GM19099 (cell line): ENCODE data around the gene ITPK1.

Source experiments
- POLR2A ChIP-seq: IDR thresholded peaks from 3 replicates; pipeline ENCODE4 v1.6.1; 2011; ENCODE audit warnings: low read depth; ENCODE audit not compliant: insufficient read length; ENCODE audit errors: extremely low read depth

ITPK1 gene

GRCh38 chr14:93049315-93049714 lies 66.4 kb downstream of the ITPK1 start:
- TF ChIP-seq POLR2A: no peak

GRCh38 chr14:93048843-93049242 lies 66.9 kb downstream of the ITPK1 start:
- no peak for TF ChIP-seq POLR2A

GRCh38 chr14:93047661-93048060 lies 68.1 kb downstream of the ITPK1 start:
- no peak for TF ChIP-seq POLR2A

- no peak for TF ChIP-seq POLR2A
Observed at GRCh38 chr14:93047157-93047556, 68.6 kb downstream of the ITPK1 start.

DNA sequence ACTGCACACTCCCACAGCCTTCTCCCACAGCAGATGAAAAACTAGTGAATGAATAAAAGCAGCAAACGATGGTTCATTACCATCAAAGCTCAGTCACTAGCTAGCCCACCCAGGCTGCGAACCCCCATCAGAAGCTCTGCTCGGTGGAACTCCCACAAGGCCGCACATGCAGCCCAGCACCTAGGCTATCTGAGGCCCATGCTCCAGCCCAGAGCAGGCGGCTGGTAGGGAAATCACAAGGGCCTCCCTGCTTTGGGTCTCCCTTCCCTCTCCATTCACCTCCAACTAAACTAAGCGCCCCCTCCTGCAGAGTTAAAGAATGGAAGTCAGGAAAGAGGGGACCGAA lies 69.0 kb downstream of the ITPK1 start:
- TF ChIP-seq POLR2A: no peak

DNA sequence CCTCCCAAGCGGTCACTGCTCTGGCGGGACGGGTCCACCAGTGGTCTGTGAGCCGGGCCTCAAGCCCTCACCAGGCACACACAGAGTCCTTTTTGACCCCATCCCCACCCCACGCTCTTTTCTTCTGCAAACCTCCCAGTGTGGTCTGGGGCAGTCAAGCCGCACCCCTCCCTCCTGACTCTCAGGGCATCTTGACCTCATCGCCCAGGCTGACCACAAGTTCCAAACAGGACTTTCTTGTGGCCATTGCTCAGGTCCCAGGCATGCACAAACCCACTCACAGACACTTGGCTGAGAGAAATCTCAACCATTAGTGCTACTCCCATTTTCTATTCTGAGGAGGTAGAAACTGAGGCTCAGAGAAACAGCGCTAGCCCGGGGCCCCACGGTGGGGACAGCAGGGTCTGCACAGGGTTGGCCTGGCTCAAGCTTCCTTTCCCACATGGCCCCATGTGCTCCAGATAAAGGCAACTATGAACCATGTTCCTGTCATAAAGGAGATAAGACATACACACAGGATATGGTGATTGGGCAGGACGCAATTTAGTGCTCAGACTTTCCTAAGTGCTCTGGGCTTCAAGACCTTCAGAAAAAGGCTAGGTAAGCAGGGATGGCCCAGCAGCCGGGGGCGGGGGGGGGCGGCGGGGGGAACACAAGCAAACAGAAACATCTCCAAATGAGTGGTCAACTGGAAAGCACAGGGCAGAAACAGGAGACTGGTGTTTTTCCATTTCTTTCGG lies 69.6 kb downstream of the ITPK1 start:
- no peak for TF ChIP-seq POLR2A

DNA sequence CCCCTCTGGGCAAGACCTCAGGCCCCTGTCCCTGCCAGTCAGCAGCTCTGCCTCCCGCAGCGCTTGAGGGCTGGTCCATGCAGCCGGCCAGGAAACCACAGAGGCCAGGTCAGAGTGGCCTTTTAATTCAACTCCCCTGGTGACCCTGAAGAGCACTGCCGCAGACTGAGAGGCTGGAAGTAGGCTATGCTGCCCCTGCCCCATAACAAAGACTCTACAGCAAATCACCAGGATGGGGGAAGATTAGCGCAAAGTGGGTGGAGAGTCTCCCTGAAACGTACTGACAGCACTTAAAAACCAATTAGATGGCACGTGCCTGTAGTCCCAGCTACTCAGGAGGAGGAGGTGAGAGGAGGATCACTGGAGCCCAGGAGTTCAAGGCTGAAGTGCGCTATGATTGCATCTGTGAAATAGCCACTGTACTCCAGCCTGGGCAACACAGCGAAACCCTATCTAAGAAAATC lies 70.5 kb downstream of the ITPK1 start:
- TF ChIP-seq POLR2A: no peak

- no peak for TF ChIP-seq POLR2A
Observed at GRCh38 chr14:93044556-93044955, 71.2 kb downstream of the ITPK1 start.

DNA sequence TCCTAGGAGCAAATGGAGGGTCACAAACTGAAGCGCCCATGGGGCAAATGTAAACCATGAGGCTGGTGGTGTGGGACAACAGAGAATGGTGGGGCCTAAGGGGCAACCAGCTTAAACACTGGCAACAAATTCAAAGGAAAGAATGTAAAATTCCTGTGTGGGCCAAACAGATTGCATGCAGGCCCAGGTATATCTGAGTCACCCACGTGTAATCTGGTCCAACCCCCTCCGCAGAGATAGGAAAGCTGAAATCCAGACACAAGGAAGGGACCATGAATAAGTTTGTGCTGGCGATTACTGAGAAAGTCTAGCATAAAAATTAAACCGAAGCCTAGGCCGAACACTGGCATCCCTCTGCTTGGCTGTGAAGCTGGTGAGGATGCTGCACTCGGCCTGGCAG lies 71.6 kb downstream of the ITPK1 start:
- no peak for TF ChIP-seq POLR2A

- no peak for TF ChIP-seq POLR2A
Observed at GRCh38 chr14:93042968-93043940, 72.5 kb downstream of the ITPK1 start.

DNA sequence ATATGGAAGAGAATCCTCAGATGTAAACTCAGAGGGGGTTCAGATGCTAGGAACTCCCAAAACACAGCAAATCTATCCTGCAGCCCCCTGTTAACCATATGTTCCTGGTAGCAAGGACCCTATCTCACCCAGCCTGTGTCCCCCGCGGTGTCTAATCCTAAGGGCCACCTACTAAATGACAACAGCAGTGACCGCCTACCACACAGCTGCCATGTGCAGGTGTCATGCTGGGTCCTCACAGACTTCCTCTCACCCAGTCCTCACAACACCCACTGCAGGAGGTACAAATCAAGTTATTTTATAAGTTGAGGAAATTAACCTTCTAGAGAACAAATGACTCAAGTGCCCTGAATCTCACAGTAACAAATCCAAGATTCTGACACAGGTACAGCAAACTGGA lies 73.9 kb downstream of the ITPK1 start:
- TF ChIP-seq POLR2A: no peak

GRCh38 chr14:93040982-93041381 lies 74.7 kb downstream of the ITPK1 start:
- TF ChIP-seq POLR2A: no peak

DNA sequence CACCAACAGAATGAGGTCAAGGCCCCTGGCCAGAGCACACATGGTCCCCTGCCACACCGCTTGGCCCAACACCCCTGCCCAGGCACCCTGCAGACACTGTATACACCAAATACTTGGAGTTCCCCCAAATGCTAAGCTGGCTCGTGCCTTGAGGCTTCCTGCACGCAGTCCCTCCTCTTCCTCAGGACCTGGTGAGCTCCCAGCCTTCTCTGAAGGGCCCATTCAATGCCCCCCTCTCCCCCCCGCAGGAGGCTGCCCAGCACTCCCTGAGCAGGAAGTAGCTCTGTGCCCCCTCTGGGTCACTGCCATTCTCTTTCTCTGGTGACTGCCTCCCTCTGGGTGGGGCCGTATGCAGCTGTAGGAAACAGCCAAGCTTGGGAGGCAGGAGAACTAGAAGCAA lies 75.3 kb downstream of the ITPK1 start:
- TF ChIP-seq POLR2A: no peak

DNA sequence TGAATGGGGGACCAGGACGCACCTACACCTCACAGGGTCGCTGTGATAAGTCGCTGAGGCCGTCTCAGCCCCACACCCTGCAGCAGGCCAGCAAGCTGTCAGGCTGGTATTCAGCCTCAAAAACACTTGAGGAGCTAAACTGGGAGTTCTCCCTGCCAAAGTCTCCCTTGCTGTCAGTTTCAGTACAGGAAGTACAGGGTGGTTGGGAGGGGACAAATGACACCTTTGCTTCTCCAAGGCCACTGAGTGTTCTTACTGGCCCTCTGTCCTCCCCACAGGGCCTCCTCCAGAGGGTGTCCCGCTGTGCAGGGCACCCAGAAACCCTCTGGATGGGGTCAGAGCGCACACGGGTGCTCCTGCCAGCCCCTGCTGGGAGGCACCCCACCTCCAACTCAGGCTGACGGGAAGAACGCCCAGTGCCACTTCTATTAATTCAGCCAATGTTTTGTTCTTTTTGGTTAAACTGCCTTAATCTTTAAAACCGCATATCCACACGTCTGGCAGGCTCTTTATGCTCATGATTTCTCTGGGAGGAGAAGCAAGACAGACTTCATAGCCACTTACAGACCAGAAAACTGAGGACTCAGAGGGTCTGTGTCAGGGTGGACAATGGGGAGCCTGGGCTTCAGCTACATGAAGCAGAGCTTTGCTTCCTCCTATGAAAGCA lies 75.9 kb downstream of the ITPK1 start:
- TF ChIP-seq POLR2A: no peak

DNA sequence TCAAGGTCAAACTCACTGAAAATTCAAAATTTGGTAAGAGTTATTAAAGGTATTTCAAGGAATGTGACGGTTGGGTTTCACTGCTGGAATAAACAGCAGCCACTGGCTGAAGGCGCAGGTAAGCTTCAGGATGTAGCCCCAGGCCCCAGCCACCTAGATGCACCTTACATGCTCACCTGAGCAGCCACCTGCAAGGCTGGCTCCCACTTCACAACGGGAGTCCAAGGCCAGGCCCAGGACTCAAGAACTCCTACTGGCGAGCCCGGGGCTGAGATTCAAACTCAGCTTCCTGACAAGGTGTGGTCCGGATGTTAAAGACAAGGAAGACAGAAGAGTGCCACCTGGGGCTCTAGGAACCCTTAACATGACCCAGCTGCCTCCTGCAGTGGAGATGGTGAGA lies 78.4 kb downstream of the ITPK1 start:
- no peak for TF ChIP-seq POLR2A
